ENCODE measurements around the gene LIMK2. TPM values are rescaled to one million over a fixed set of nuclear protein-coding genes. Genes with fewer than 3 reads are reported as not detected.
"Not testable (repeated sequence)": the region's sequence is repeated elsewhere in the genome, so short reads cannot be mapped to it uniquely, and the experiment has no call there.

LIMK2 gene
- total RNA-seq, 1 experiment from 2014 or later: 23.5 TPM

DNA sequence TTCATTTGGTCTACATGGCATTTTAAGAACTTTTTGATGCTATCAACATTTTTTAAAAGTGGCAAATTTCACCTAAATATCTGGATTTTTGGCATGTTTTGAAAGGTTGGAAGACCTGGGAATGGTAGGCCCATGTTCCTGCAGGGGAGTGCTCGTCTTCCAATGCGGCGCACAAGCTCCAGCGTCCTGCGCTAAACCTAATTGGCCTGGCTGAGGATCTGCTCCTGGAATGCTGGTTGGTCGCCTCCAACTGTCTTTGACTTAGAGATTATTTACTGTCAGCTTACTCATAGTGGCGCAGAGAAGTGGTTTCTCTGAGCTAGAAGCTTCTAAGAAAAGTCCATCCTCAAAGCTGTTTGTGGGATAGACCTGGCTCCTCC, 626 bp upstream of the LIMK2 start:
- no peak for DNase-seq (ENCODE audit: low spot score)

DNA sequence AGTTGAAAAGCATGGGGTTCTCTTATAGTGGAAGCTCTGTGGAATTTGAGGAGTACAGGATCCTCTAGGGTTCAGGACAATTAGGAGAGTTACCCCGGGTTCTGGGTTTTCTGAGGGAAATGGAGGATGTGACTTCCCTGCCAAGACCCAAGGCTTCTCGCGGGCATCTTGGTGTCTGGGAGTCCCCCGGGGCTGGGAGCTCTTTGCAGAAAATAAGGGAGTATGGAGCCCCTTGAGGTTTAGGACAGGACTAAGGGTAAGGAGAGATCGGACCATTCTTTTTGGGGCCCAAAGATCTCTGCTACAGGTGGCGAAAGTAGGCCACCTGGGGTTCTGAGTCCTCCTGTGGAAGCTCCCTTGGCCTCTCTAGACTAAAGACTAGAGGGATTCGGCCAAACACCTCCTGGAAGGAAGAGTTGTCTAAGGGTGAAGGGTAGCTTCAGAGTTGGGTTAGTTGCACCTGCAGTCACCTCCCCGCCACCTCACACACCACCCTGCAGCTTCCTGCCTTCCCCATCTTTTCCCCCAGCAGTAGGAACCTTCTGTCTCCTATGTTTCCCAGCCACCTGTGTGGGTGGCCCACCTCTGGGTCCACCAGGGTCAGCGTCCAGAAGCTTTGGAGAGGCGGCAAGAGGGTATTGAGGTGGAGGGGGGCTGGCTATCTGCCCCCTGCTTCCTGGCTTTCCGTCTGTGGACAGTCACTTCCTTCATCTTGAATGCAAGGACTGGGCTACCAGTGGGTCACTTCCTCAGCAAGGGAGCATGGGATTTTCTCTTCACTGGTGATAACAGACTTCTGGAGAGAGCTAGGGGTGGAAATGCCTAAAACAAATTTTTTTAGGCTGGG, 908 bp downstream of the LIMK2 start:
- no peak for DNase-seq (ENCODE audit: low spot score)

DNA sequence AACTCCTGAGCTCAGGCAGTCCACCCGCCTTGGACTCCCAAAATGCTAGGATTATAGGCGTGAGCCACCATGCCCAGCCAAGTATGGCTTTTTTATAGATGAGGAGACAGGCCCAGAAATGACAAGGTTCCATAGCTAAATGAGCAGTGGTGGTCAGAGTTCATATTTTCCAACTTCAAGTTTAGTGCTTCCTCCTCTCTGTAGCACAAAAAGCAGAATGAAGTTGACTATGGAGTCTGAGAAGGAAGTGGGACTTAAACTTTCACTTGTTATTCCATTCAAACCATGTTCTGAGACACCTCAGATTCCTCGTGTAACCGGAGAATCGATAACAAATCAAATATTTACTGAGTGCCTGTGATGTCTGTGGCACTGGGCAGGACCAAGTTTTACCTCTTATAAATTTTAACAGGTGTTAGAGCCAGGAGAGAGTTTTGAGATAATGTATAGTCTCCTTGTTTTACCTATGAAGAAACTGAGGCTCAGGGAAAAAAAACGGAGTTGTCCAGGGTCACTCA, 3.0 kb downstream of the LIMK2 start:
- no peak for DNase-seq (ENCODE audit: low spot score)

DNA sequence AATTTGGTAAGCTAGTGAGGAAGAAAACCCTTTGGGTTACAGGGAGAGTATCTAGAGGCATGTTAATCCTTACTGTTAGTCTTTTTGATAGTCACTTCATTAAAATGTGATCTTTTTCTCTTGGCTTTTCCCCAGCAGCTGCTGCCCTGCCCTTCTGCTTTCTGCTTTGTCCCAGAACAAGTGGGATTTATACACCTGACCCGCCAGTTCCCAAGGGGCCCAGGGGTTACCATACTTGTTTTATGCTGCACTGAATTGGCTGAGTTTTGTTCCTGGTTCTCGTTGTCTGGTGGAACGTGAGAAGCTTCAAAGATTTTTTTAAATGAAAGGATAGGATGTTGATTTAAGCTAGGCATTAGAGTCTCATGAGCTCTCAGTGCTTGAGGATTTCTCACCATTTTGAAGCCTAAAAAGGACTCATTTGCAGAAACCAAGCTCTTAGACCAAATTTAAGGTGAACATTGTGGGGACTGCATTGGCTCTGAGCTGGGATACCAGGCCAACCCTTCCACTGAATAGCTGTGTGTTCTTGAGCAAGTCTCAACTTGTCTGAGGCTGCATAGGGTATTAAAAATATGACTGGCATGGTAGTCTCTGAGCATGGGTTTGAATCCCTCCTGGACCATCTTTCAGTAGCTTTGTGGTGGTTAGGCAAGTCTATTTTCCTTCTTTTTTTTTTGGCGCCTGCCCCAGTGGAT, 6.6 kb downstream of the LIMK2 start:
- no peak for DNase-seq (ENCODE audit: low spot score)

DNA sequence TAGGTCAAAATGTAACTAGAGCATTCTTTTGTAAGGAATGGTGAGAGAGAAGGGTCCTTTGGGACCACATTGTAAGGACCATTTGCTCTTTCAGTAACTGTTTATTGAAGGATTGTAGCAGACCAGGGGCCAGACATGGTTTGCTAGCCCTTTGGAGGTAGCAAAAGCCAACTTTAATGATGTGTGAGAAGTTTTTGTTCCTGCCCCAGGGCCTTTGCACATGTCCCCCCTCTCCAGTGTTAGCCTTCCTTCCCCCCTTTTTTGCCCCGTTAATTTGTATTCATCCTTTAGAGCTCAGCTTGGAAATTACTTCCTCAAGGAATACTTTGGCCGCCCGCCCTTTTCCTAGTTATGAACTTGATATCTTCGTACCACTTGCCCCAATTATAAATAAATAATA, 9.0 kb downstream of the LIMK2 start:
- no peak for DNase-seq (ENCODE audit: low spot score)

DNA sequence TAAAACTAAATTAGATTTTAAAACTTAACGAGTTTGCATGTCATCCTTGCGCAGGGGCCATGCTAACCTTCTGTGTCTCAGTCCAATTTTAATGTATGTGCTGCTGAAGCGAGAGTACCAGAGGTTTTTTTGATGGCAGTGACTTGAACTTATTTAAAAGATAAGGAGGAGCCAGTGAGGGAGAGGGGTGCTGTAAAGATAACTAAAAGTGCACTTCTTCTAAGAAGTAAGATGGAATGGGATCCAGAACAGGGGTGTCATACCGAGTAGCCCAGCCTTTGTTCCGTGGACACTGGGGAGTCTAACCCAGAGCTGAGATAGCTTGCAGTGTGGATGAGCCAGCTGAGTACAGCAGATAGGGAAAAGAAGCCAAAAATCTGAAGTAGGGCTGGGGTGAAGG, 10.6 kb downstream of the LIMK2 start:
- DNase-seq (ENCODE audit: low spot score): no peak

DNA sequence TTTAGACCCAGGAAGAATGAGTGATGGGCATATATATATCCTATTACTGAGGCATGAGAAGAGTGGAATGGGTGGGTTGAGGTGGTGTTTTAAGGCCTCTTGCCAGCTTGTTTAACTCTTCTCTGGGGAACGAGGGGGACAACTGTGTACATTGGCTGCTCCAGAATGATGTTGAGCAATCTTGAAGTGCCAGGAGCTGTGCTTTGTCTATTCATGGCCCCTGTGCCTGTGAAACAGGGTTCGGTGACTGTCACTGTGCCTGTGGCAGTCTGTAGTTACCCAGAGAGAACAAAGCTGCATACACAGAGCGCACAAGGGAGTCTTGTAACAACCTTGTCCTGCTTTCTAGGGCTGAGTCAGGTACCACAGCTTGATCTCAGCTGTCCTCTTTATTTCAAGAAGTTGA, 11.7 kb downstream of the LIMK2 start:
- no peak for DNase-seq (ENCODE audit: low spot score)

DNA sequence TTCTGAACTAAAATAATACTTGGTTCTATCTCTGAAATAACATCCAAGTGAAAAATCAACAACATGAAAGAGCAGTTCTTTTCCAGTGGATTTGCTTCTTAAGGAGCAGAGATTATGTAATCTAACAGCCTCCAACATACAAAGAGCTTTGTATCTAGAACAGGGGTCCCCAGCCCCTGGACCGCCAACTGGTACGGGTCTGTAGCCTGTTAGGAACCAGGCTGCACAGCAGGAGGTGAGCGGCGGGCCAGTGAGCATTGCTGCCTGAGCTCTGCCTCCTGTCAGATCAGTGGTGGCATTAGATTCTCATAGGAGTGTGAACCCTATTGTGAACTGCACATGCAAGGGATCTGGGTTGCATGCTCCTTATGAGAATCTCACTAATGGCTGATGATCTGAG, 12.6 kb downstream of the LIMK2 start:
- not testable (repeated sequence) for DNase-seq (ENCODE audit: low spot score)

DNA sequence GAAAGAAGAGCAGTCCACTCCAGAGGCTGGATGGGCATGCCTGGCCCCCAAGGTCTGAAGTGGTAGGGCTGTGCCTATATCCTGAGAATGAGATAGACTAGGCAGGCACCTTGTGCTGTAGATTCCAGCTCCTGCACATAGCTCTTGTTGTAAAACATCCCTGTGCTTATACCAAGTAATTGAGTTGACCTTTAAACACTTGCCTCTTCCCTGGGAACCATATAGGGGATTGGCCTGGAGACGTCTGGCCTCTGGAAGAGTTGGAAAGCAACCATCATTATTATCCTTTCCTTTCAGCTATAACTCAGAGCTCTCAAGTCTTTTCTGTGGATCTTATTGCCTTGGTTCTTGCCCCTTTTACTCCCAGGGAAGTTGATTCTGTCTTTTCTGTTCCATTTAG, 15.1 kb downstream of the LIMK2 start:
- DNase-seq (ENCODE audit: low spot score): no peak

DNA sequence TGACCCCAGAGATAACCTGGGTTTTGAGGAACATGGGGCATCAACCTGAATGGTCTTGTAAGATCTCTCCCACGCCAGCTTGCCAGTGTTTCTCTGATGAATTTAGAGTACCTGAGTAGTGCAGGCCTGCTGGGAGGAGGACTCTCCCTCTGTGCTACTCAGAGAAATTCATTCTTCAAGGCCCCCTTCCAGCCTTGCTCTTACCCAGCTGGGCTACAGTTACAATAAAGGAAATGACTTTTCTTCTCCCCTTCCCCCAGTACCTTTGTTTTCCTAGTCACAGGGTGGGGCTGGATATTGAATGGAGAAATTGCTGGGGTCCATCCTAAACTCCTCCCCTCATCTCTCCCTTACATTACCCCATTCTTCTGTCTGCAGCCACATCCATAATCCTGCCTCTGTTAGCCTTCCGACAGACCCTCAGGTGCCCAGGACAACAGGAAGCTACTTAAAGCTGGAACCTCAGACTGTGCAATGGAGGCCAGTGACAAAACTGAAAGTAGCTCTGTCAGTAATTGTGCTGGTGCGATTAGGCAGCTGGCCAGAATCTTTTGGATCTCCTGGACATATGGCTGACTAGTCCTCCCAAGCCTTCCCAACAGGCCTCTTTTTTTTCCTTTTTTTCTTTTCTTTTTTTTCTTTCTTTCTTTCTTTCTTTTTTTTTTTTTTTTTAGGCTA, 17.4 kb downstream of the LIMK2 start:
- DNase-seq (ENCODE audit: low spot score): peak; percentile 43

DNA sequence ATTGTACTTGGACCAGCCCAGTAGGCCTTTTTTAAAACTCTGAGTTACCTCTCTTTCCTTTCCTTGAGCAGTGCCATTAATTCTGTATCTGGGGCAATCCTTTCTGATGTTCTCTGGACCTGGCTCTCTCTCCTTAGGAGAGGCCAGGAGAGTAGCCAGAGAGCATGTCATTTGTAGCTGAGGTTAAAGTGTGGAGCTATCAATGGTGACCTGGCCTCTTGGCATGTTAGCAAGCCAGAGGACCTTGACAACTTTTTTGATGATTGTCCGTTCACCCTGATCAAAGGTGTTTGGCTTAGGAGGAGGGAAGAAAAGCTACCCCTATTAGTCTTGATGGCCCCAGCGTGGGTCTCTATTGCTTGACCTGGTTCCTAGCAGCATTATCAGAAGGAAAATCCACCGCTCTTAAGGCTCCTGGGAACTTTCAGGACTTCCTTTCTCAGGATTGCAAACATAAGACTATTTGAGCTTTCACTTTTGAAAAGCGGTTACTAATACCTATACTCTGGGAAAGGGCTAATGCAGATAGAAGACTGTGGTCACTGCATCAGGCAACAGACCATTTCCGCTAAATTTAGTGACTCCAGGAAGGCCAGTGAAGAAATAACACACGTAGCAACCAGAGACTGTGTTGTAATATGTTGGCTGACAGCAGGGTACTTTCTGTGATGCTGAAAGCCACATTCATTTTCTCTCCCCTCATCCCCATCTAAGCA, 18.2 kb downstream of the LIMK2 start:
- no peak for DNase-seq (ENCODE audit: low spot score)

DNA sequence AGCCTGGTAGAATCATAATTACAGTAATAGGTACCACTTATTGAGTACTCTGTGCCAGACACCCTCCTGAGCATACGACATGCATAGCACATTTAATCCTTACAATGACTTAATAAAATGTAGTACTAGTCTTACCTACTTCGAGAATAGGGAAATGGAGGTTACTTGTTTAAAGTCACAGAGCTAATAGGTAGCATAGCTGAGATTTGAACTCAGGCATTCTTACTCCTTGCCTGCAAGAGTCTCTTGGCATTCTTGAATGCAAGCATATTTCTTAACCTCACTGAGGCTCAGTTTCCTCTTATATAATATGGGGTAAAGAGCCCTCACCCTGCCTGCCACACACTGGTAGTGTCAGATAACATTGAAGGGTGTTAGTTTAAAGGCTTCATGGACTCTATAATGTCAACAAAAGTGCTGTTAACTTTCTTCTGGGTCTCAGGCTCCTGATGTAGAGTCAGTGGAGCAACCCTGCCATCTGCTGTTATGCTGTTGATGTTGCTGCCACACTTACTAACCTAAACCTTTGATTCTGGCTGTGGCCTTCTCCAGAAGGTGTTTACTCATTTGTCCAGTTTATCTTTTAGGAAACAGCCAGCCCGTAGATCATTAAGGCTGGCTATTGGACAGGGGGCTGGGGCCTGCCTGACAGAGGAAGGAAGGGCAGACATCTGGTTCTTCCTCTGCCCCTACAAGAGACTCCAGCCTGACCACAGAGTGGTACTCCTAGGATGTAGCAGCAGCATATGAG, 18.9 kb downstream of the LIMK2 start:
- DNase-seq (ENCODE audit: low spot score): no peak

DNA sequence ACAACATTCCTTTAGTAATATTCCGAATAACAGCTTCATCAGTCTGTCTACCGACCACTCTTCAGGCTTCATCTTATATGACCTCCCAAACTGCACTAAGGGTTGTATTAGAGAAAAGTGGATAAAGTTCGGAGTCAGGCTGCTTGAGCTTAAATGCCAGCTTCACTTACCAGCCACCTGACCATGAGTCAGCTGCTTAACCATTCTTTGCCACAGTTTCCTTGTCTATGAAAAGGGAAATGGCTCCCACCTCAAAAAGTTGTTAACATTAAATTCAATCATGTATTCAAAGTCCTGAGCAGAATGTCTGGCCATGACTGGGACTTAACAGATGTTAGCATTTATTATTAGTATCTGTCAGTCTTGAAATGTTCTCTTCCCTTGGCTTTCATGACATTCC, 20.9 kb downstream of the LIMK2 start:
- no peak for DNase-seq (ENCODE audit: low spot score)

DNA sequence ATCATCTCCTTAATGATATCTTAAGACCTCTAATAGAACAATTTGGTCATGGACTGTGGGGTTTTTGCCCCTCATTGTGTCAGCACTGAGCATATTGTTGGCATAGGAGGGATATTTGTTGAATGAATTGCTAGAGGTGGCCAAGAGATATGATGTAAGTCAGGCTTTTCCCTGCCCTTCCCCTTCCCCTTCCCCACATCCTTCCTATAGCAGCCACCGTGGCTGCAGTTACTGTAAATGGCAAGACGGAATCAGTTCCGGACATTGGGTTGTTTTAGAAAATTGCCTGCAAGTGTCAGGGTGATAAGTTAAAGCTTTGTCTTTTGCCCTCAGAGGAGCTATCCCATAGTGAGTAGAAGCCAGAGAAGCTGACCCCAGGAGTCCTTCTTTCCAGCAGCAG, 23.0 kb downstream of the LIMK2 start:
- DNase-seq (ENCODE audit: low spot score): no peak

DNA sequence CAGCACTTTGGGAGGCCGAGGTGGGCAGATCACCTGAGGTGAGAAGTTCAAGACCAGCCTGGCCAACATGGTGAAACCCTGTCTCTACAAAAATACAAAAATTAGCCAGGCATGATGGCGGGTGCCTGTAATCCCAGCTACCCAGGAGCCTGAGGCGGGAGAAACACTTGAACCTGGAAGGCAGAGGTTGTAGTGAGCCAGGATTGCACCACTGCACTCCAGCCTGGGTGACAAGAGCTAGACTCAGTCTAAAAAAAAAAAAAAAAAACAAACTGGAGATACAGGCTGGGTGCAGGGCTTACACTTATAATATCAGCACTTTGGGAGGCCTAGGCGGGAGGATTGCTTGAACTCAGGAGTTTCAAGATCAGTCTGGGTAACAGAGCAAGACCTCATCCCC, 23.9 kb downstream of the LIMK2 start:
- DNase-seq (ENCODE audit: low spot score): not testable (repeated sequence)

DNA sequence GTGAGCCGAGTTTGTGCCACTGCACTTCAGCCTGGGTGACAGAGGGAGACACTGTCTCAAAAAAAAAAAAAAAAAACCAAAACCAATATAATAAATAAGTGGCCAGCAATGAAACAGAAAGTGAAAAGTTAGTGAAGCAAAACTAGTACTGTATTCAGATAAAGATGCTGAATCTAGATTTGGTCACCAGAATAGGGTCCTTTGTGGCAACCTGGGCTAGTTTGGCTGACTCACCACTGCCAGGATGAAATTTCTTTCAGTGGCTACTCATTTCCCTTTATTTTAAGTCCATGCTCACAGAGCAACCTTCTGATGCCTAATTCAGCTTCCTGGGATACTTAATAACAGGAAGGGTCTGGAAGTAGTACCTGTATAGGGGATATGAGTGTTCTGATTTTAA, 26.0 kb downstream of the LIMK2 start:
- DNase-seq (ENCODE audit: low spot score): no peak

DNA sequence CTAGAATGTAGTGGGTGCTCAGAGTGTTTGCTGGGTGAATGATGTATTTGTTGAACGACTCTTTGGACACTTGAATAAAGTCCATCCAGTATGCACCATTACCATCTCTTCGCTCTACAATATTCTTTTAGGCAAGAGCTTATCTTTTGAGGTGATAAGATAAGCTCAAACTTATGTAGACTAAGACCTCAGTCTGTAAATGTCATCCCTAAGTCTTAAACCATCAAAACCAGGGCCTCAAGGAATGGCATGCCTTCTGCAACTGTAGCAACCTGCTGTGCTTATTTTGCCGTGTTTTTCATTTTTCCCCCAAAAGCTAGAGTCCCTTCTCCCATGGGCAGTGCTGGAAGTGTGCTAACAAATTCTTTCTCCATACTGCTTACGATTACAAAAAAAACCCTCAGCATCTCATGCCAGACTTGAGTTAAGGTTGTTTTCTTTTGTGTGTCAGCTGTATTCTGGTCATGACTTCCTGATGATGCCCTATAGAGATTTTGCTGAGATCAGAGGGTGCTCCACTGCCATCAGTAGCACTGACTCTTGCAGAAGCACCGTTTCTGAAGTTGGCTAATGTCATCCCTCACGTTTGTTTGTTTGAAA, 27.8 kb downstream of the LIMK2 start:
- no peak for DNase-seq (ENCODE audit: low spot score)

DNA sequence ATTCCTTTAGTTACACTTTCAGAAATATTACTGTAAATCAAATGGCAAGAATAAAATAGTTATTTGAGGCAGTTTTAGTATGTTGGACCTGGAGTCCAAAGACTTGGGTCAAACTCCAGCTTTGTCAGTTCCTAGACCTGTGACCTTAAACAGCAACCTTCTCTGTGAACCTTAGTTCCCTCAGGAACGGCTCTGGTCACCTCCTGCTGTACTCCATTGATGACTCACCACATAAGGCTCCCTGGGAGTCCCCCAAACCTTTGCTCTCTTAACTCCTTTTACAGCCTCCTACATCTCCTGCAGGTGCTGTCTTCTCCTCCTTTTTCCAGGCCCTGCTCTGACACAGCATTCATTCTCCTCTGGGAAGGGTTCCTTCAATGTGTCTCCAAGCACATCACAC, 29.1 kb downstream of the LIMK2 start:
- peak; percentile 58 for DNase-seq (ENCODE audit: low spot score)

DNA sequence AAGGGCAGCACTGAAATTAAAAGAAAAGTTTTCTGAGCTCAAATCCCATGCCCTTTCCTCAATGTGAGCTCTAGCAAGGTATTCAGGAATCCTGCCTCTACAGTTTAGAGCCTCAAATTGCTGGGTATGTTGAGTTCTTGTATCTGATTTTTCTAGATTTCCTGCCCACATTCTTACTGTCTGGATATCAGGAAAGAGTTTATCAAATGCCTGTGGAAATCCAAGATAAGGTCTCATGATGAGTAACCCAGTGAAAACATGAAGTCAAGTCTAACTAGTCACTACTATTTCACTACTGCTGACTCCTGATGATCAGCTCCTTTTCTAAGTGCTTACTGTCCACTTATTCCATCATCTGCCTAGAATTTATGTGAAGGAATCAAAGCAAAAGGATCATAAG, 29.8 kb downstream of the LIMK2 start:
- peak; percentile 78 for DNase-seq (ENCODE audit: low spot score)

DNA sequence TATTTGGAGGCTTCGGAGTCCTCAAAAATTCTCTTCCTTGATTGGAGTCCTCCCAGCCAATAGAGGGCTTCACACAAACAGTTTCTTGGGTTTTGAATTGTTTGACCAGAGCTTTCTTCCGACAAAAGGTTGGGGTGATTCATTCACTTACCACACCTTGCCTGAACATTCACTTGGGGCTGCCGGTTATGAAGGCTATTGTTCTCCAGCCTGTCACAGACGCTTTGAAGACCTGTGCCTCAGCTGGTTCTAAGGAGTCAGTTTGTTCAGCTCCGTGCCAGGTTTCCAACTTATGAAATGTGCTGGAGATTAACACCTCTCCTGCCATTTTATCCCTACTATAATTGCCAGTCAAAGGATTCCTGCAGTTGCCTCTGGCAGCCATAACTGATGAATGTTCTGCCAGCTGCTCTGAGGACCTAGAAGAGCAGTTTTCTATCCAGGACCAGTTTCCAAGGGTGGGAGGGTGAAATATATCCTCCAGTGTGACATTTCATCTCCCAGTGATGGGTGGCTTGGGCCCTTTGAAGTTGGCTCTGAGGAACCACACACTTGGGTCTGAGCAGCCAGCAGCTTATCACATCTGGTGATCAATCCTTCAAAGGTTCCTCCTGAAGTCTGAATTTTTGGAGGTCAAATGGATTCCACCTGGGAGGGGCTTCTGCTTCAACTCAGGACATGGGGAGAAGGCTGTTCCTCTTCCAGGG, 31.4 kb downstream of the LIMK2 start:
- DNase-seq (ENCODE audit: low spot score): peak; percentile 66
